GM23338 (cell line): Measurements from ENCODE around the gene DTX1. TPM values are rescaled to one million over a fixed set of nuclear protein-coding genes. Genes with fewer than 3 reads are reported as not detected.

Experiments
- ATAC-seq: fragments of 200-7000 bp; cut with Tn5 transposase; 3 replicates; pipeline ENCODE4 v1.9.1; 2020
- DNase-seq: peaks from one replicate; pipeline ENCODE4 v3.0.0-alpha.2; 2015; ENCODE audit warnings: low spot score
- H2AFZ ChIP-seq: fragments of 200-600 bp; sonication (generic); 2 replicates; pipeline ENCODE4 v1.8.0; 2016; ENCODE audit warnings: antibody characterized with exemption, mild to moderate bottlenecking, moderate library complexity
- H3F3A ChIP-seq: fragments of 200-600 bp; sonication (generic); replicated peaks from 2 replicates; pipeline ENCODE4 v1.8.0; 2017; ENCODE audit warnings: antibody characterized with exemption, mixed run types, low read depth
- H3K27ac ChIP-seq: fragments of 200-600 bp; sonication (generic); 2 replicates; pipeline ENCODE4 v1.6.1; 2016; ENCODE audit warnings: low read depth
- H3K27me3 ChIP-seq: fragments of 200-600 bp; sonication (generic); 2 replicates; pipeline ENCODE4 v1.8.0; 2016; ENCODE audit warnings: mild to moderate bottlenecking, mixed run types, moderate library complexity; ENCODE audit not compliant: insufficient read depth
- H3K36me3 ChIP-seq: fragments of 200-600 bp; sonication (generic); 2 replicates; pipeline ENCODE4 v1.8.0; 2016; ENCODE audit warnings: mild to moderate bottlenecking; ENCODE audit not compliant: insufficient read depth
- H3K4me1 ChIP-seq: fragments of 200-600 bp; sonication (generic); 2 replicates; pipeline ENCODE4 v1.8.0; 2016; ENCODE audit warnings: mild to moderate bottlenecking, moderate library complexity; ENCODE audit not compliant: insufficient read depth
- H3K4me2 ChIP-seq: fragments of 200-600 bp; sonication (generic); 2 replicates; pipeline ENCODE4 v1.7.1; 2017; ENCODE audit warnings: mixed run types
- H3K4me3 ChIP-seq: fragments of 200-600 bp; sonication (generic); 2 replicates; pipeline ENCODE4 v1.6.1; 2016; ENCODE audit warnings: mixed run types
- H3K79me2 ChIP-seq: fragments of 200-600 bp; sonication (generic); replicated peaks from 2 replicates; pipeline ENCODE4 v1.8.0; 2017; ENCODE audit warnings: mild to moderate bottlenecking; ENCODE audit not compliant: insufficient read depth
- H3K9me2 ChIP-seq: fragments of 200-600 bp; sonication (generic); 2 replicates; pipeline ENCODE4 v1.8.0; 2017; ENCODE audit not compliant: insufficient read depth
- H4K20me1 ChIP-seq: fragments of 200-600 bp; sonication (generic); replicated peaks from 2 replicates; pipeline ENCODE4 v1.8.0; 2017; ENCODE audit warnings: mild to moderate bottlenecking; ENCODE audit not compliant: insufficient read depth
- H3K27ac Mint-ChIP-seq: 2 replicates; pipeline ENCODE4 v1.8.0; 2020; ENCODE audit warnings: inconsistent platforms, mild to moderate bottlenecking, moderate library complexity, mixed read lengths
- H3K27me3 Mint-ChIP-seq: 3 replicates; pipeline ENCODE4 v1.8.0; 2022; ENCODE audit warnings: low read depth, mild to moderate bottlenecking, moderate library complexity, mixed read lengths, inconsistent platforms; ENCODE audit not compliant: insufficient read depth, poor library complexity
- H3K36me3 Mint-ChIP-seq: 3 replicates; pipeline ENCODE4 v1.8.0; 2021; ENCODE audit warnings: low read depth, mild to moderate bottlenecking, inconsistent platforms, moderate library complexity, mixed read lengths
- H3K4me1 Mint-ChIP-seq: 3 replicates; pipeline ENCODE4 v1.8.0; 2020; ENCODE audit warnings: mild to moderate bottlenecking, inconsistent platforms, mixed read lengths
- H3K4me3 Mint-ChIP-seq: 3 replicates; pipeline ENCODE4 v1.8.0; 2021; ENCODE audit warnings: moderate library complexity, mild to moderate bottlenecking, inconsistent platforms, mixed read lengths
- H3K9me3 Mint-ChIP-seq: 3 replicates; pipeline ENCODE4 v1.8.0; 2020; ENCODE audit warnings: moderate library complexity, mild to moderate bottlenecking, inconsistent platforms, mixed read lengths
- ETS1 ChIP-seq: IDR thresholded peaks from 2 replicates; pipeline ENCODE4 v1.6.1; 2016; ENCODE audit warnings: antibody characterized with exemption
- EZH2 ChIP-seq: fragments of 200-600 bp; sonication (generic); IDR thresholded peaks from one replicate; pipeline ENCODE4 v1.8.0; 2017; ENCODE audit warnings: antibody characterized with exemption, mild to moderate bottlenecking, low read depth; ENCODE audit not compliant: unreplicated experiment
- REST ChIP-seq: IDR thresholded peaks from one replicate; pipeline ENCODE4 v1.6.1; 2018; ENCODE audit warnings: antibody characterized with exemption; ENCODE audit not compliant: unreplicated experiment
- STAT1 ChIP-seq: IDR thresholded peaks from one replicate; pipeline ENCODE4 v1.6.1; 2016; ENCODE audit warnings: antibody characterized with exemption; ENCODE audit not compliant: unreplicated experiment
- ZNF114 ChIP-seq: fragments of 250-450 bp; sonication (Bioruptor Pico); IDR thresholded peaks from 2 replicates; pipeline ENCODE4 v1.5.0; 2020; ENCODE audit warnings: mild to moderate bottlenecking, moderate library complexity
- ZNF331 ChIP-seq: fragments of 250-450 bp; sonication (Bioruptor Pico); IDR thresholded peaks from 2 replicates; pipeline ENCODE4 v1.5.0; 2020; ENCODE audit warnings: low read depth, mild to moderate bottlenecking, moderate library complexity
- polyA plus RNA-seq: library from polyadenylated mRNA; unstranded; fragments of >200 nt; fragmentation: Nextera tagmentation; extraction: Ambion mirVana; gene quantifications from 2 replicates; pipeline ENCODE4 v1.2.1, GENCODE V29; 2016
- total RNA-seq: library from RNA; depleted of rRNA; stranded (reverse); fragments of >200 nt; shearing (Covaris generic); gene quantifications from 2 replicates; pipeline ENCODE4 v1.2.3, GENCODE V29; 2014
- TF ChIP-seq, protein P1 (sequence below), 2 experiments: fragments of 200-600 bp in 1 of 2; sonication (generic) in 1 of 2; conservative IDR thresholded peaks; 2 replicates each; pipeline versions ENCODE4 v1.5.1 to v1.6.1; 2016 to 2017; ENCODE audit warnings: antibody characterized with exemption in 2 of 2, low read depth in 2 of 2, mild to moderate bottlenecking in 2 of 2, moderate library complexity in 1 of 2

Gene DTX1
- total and polyA plus RNA-seq, 2 experiments from 2014 or later = 1.6 to 9.0 TPM

- no peaks in the 10 kb centered on the region for H4K20me1 ChIP-seq
- H3K4me1 ChIP-seq = no peaks in the 10 kb centered on the region
- DNase-seq (no peak), ATAC-seq (no peak)
- Mint-ChIP-seq H3K36me3 (peaks cover 4% of the 10 kb centered on the region; the same call in 1 of the 3 replicates), H3K4me1 (peaks cover 7% of the 10 kb centered on the region; the same call in 1 of the 3 replicates), H3K9me3 (peaks cover 8% of the 10 kb centered on the region; the same call in 2 of the 3 replicates), H3K4me3 (no peak overlapping the region), H3K27me3 (peaks cover 2% of the 10 kb centered on the region), H3K27ac (no peak overlapping the region)
- no peaks in the 10 kb centered on the region for H3K27me3 ChIP-seq
- no peaks in the 10 kb centered on the region for H3K36me3 ChIP-seq
- no peak overlapping the region for H3K4me2 ChIP-seq
- H3K79me2 ChIP-seq = no peaks in the 10 kb centered on the region
- no peaks in the 10 kb centered on the region for H3F3A ChIP-seq
- no peak overlapping the region for H3K27ac ChIP-seq
- no peak overlapping the region for H3K4me3 ChIP-seq
- peak overlapping the region; percentile 90 for H2AFZ ChIP-seq
- H3K9me2 ChIP-seq = no peaks in the 10 kb centered on the region
- TF ChIP-seq ZNF114 (CRISPR knock-in tag) (no peak), ZNF331 (CRISPR knock-in tag) (no peak), ETS1 (no peak), EZH2 (no peak)
- TF ChIP-seq, protein P1, sequence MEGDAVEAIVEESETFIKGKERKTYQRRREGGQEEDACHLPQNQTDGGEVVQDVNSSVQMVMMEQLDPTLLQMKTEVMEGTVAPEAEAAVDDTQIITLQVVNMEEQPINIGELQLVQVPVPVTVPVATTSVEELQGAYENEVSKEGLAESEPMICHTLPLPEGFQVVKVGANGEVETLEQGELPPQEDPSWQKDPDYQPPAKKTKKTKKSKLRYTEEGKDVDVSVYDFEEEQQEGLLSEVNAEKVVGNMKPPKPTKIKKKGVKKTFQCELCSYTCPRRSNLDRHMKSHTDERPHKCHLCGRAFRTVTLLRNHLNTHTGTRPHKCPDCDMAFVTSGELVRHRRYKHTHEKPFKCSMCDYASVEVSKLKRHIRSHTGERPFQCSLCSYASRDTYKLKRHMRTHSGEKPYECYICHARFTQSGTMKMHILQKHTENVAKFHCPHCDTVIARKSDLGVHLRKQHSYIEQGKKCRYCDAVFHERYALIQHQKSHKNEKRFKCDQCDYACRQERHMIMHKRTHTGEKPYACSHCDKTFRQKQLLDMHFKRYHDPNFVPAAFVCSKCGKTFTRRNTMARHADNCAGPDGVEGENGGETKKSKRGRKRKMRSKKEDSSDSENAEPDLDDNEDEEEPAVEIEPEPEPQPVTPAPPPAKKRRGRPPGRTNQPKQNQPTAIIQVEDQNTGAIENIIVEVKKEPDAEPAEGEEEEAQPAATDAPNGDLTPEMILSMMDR (conservative IDR thresholded peaks at IDR 0.05; ENCODE audit: low read depth in 2 of 2) = no peak
Measured at GRCh38 chr12:113142886-113143332, 86.4 kb downstream of the DTX1 start.

DNA sequence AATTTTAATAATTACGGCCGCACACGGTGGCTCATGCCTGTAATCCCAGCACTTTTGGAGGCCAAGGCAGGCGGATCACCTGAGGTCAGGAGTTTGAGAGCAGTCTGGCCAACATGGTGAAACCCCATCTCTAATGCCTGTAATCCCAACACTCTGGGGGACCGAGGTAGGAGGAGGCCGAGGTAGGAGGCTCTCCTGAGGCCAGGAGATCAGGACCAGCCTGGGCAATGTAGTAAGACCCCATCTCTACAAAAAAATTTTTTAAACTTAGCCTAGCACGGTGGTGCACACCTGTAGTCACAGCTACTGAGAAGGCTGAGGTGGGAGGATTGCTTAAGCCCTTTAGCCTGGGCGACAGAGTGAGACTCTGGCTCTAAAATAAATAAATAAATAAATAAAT, 87.4 kb downstream of the DTX1 start:
- no peak overlapping the region for H3K4me2 ChIP-seq
- no peaks in the 10 kb centered on the region for H3K4me1 ChIP-seq
- no peak overlapping the region for H2AFZ ChIP-seq
- no peak for DNase-seq
- H3K79me2 ChIP-seq = no peaks in the 10 kb centered on the region
- no peaks in the 10 kb centered on the region for H3K27me3 ChIP-seq
- H3K27ac ChIP-seq = no peak overlapping the region
- Mint-ChIP-seq H3K27me3 (peaks cover 2% of the 10 kb centered on the region), H3K27ac (no peak overlapping the region), H3K4me3 (no peak overlapping the region), H3K36me3 (peaks cover 4% of the 10 kb centered on the region; the same call in 1 of the 3 replicates), H3K4me1 (peaks cover 7% of the 10 kb centered on the region; the same call in 1 of the 3 replicates), H3K9me3 (peaks cover 8% of the 10 kb centered on the region; the same call in 2 of the 3 replicates)
- no peak overlapping the region for H3K4me3 ChIP-seq
- H3F3A ChIP-seq = no peaks in the 10 kb centered on the region
- no peak for ATAC-seq
- H3K9me2 ChIP-seq = no peaks in the 10 kb centered on the region
- TF ChIP-seq ZNF331 (CRISPR knock-in tag) (no peak), STAT1 (no peak)
- no peaks in the 10 kb centered on the region for H3K36me3 ChIP-seq
- H4K20me1 ChIP-seq = no peaks in the 10 kb centered on the region

GRCh38 chr12:113144806-113145205, 88.3 kb downstream of the DTX1 start:
- Histone ChIP-seq H3K36me3 (no peaks in the 10 kb centered on the region), H2AFZ (no peak overlapping the region), H3K4me2 (no peak overlapping the region), H3K4me1 (peaks cover 3% of the 10 kb centered on the region), H3K79me2 (no peaks in the 10 kb centered on the region), H3K4me3 (no peak overlapping the region), H3K27ac (no peak overlapping the region), H3K9me2 (no peaks in the 10 kb centered on the region), H4K20me1 (no peaks in the 10 kb centered on the region), H3K27me3 (no peaks in the 10 kb centered on the region), H3F3A (no peaks in the 10 kb centered on the region)
- Mint-ChIP-seq H3K9me3 (peaks cover 8% of the 10 kb centered on the region; the same call in 2 of the 3 replicates), H3K36me3 (peaks cover 4% of the 10 kb centered on the region; the same call in 1 of the 3 replicates), H3K27me3 (peaks cover 2% of the 10 kb centered on the region), H3K27ac (no peak overlapping the region), H3K4me3 (no peak overlapping the region), H3K4me1 (peaks cover 9% of the 10 kb centered on the region)
- DNase-seq (no peak), ATAC-seq (no peak)
- no peak for TF ChIP-seq REST
- TF ChIP-seq STAT1 = no peak
